ENCODE measurements around the gene RABGGTA. TPM values are rescaled to one million over a fixed set of nuclear protein-coding genes. Genes with fewer than 3 reads are reported as not detected.

Gene RABGGTA
- total RNA-seq, 1 donor from 2014 or later: 54.0 TPM

GRCh38 chr14:24282736-24283135 lies 11.3 kb upstream of the RABGGTA start:
- no peak for DNase-seq (ENCODE audit: low read depth)
- H3K4me3 ChIP-seq (ENCODE audit: low read depth, low read length): no peak overlapping the region
- no peak for TF ChIP-seq CTCF (IDR thresholded peaks at IDR 0.05; ENCODE audit: insufficient read depth, low read length, poor library complexity, severe bottlenecking)
- no peaks in the 10 kb centered on the region for H3K27me3 ChIP-seq (ENCODE audit: control insufficient read depth, insufficient read depth, low read length)
- no peaks in the 10 kb centered on the region for H3K36me3 ChIP-seq (ENCODE audit: control insufficient read depth, insufficient read depth, low read length)

GRCh38 chr14:24281636-24282035 lies 10.2 kb upstream of the RABGGTA start:
- TF ChIP-seq CTCF (IDR thresholded peaks at IDR 0.05; ENCODE audit: insufficient read depth, low read length, poor library complexity, severe bottlenecking): no peak
- no peaks in the 10 kb centered on the region for H3K27me3 ChIP-seq (ENCODE audit: control insufficient read depth, insufficient read depth, low read length)
- no peak overlapping the region for H3K4me3 ChIP-seq (ENCODE audit: low read depth, low read length)
- DNase-seq (ENCODE audit: low read depth): no peak
- no peaks in the 10 kb centered on the region for H3K36me3 ChIP-seq (ENCODE audit: control insufficient read depth, insufficient read depth, low read length)

GRCh38 chr14:24280797-24281460 lies 9.5 kb upstream of the RABGGTA start:
- DNase-seq (ENCODE audit: low read depth): no peak
- H3K27me3 ChIP-seq (ENCODE audit: control insufficient read depth, insufficient read depth, low read length): no peaks in the 10 kb centered on the region
- no peak for TF ChIP-seq CTCF (IDR thresholded peaks at IDR 0.05; ENCODE audit: insufficient read depth, low read length, poor library complexity, severe bottlenecking)
- no peaks in the 10 kb centered on the region for H3K36me3 ChIP-seq (ENCODE audit: control insufficient read depth, insufficient read depth, low read length)
- H3K4me3 ChIP-seq (ENCODE audit: low read depth, low read length): no peak overlapping the region

- H3K4me3 ChIP-seq (ENCODE audit: low read depth, low read length): no peak overlapping the region
- TF ChIP-seq CTCF (IDR thresholded peaks at IDR 0.05; ENCODE audit: insufficient read depth, low read length, poor library complexity, severe bottlenecking): peak; percentile 12
- DNase-seq (ENCODE audit: low read depth): no peak
- H3K27me3 ChIP-seq (ENCODE audit: control insufficient read depth, insufficient read depth, low read length): no peaks in the 10 kb centered on the region
- no peaks in the 10 kb centered on the region for H3K36me3 ChIP-seq (ENCODE audit: control insufficient read depth, insufficient read depth, low read length)
Measured at GRCh38 chr14:24279301-24280186, 8.1 kb upstream of the RABGGTA start.

- no peak for DNase-seq (ENCODE audit: low read depth)
- no peaks in the 10 kb centered on the region for H3K27me3 ChIP-seq (ENCODE audit: control insufficient read depth, insufficient read depth, low read length)
- no peak overlapping the region for H3K4me3 ChIP-seq (ENCODE audit: low read depth, low read length)
- no peaks in the 10 kb centered on the region for H3K36me3 ChIP-seq (ENCODE audit: control insufficient read depth, insufficient read depth, low read length)
- no peak for TF ChIP-seq CTCF (IDR thresholded peaks at IDR 0.05; ENCODE audit: insufficient read depth, low read length, poor library complexity, severe bottlenecking)
Measured at GRCh38 chr14:24278424-24278823, 7.0 kb upstream of the RABGGTA start.

All from kidney epithelial cell (primary cell).